ENCODE results near the gene HEXD. TPM values are rescaled to one million over a fixed set of nuclear protein-coding genes. Genes with fewer than 3 reads are reported as not detected.

Gene HEXD
- total RNA-seq, 1 experiment from 2014 or later, result 29.5 TPM

- no peaks in the 10 kb centered on the region for H3K27me3 ChIP-seq (replicated peaks; ENCODE audit: control insufficient read depth, insufficient read depth, low read length)
- Mint-ChIP-seq H3K4me1 (ENCODE audit: low read depth, unreplicated experiment) (no peaks in the 10 kb centered on the region), H3K27ac (ENCODE audit: unreplicated experiment) (no peak overlapping the region), H3K36me3 (ENCODE audit: insufficient read depth, unreplicated experiment) (peaks cover 9% of the 10 kb centered on the region), H3K4me3 (ENCODE audit: unreplicated experiment) (no peak overlapping the region), H3K9me3 (ENCODE audit: unreplicated experiment) (no peaks in the 10 kb centered on the region), H3K27me3 (ENCODE audit: insufficient read depth, unreplicated experiment) (no peaks in the 10 kb centered on the region)
- POLR2A ChIA-PET, result no interaction called here
- H3K9me3 ChIP-seq, result no peaks in the 10 kb centered on the region
- intact Hi-C loops (cut with micrococcal nuclease; ENCODE audit: unreplicated experiment), result no loop called here
- TF ChIP-seq, protein P1, sequence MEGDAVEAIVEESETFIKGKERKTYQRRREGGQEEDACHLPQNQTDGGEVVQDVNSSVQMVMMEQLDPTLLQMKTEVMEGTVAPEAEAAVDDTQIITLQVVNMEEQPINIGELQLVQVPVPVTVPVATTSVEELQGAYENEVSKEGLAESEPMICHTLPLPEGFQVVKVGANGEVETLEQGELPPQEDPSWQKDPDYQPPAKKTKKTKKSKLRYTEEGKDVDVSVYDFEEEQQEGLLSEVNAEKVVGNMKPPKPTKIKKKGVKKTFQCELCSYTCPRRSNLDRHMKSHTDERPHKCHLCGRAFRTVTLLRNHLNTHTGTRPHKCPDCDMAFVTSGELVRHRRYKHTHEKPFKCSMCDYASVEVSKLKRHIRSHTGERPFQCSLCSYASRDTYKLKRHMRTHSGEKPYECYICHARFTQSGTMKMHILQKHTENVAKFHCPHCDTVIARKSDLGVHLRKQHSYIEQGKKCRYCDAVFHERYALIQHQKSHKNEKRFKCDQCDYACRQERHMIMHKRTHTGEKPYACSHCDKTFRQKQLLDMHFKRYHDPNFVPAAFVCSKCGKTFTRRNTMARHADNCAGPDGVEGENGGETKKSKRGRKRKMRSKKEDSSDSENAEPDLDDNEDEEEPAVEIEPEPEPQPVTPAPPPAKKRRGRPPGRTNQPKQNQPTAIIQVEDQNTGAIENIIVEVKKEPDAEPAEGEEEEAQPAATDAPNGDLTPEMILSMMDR (IDR thresholded peaks at IDR 0.05; ENCODE audit: insufficient read depth in 1 of 2, low read depth in 1 of 2, low read length in 1 of 2, severe bottlenecking in 1 of 2, unreplicated experiment in 1 of 2), result no peak
- 0 out of 2 replicates have a peak, but pooled peaks cover 2% of the 10 kb centered on the region for H3K36me3 ChIP-seq (ENCODE audit: control insufficient read depth, insufficient read depth, low read length)
- CTCF ChIA-PET, result no interaction called here
- no peak overlapping the region for H3K4me3 ChIP-seq (ENCODE audit: low read depth, low read length)
- 0 out of 2 replicates have a peak, but pooled peaks cover 3% of the 10 kb centered on the region for H3K4me1 ChIP-seq
- no peak for DNase-seq
- no TSS peak for BruUV-seq (replicated peaks)
Measured at GRCh38 chr17:82415786-82416185, 2.4 kb upstream of the HEXD start.

- Histone ChIP-seq H3K4me1 (0 out of 2 replicates have a peak, but pooled peaks cover 3% of the 10 kb centered on the region), H3K36me3 (ENCODE audit: control insufficient read depth, insufficient read depth, low read length) (peaks cover 4% of the 10 kb centered on the region; the same call in 1 of the 2 replicates), H3K9me3 (no peaks in the 10 kb centered on the region), H3K4me3 (ENCODE audit: low read depth, low read length) (no peak overlapping the region), H3K27me3 (replicated peaks; ENCODE audit: control insufficient read depth, insufficient read depth, low read length) (no peaks in the 10 kb centered on the region)
- TF ChIP-seq, protein P1 (IDR thresholded peaks at IDR 0.05; ENCODE audit: insufficient read depth in 1 of 2, low read depth in 1 of 2, low read length in 1 of 2, severe bottlenecking in 1 of 2, unreplicated experiment in 1 of 2), result no peak
- ChIA-PET CTCF (no interaction called here), POLR2A (no interaction called here)
- no TSS peak for BruUV-seq (replicated peaks)
- no peaks in the 10 kb centered on the region for H3K9me3 Mint-ChIP-seq (ENCODE audit: unreplicated experiment)
- DNase-seq, result no peak
- intact Hi-C loops (cut with micrococcal nuclease; ENCODE audit: unreplicated experiment), result no loop called here
- peaks cover 14% of the 10 kb centered on the region for H3K36me3 Mint-ChIP-seq (ENCODE audit: insufficient read depth, unreplicated experiment)
- H3K4me1 Mint-ChIP-seq (ENCODE audit: low read depth, unreplicated experiment), result no peaks in the 10 kb centered on the region
- H3K27me3 Mint-ChIP-seq (ENCODE audit: insufficient read depth, unreplicated experiment), result no peaks in the 10 kb centered on the region
- H3K27ac Mint-ChIP-seq (ENCODE audit: unreplicated experiment), result no peak overlapping the region
- no peak overlapping the region for H3K4me3 Mint-ChIP-seq (ENCODE audit: unreplicated experiment)
Measured at GRCh38 chr17:82416264-82416663, 1.9 kb upstream of the HEXD start.

GRCh38 chr17:82416771-82417170 lies 1.4 kb upstream of the HEXD start:
- no peak for DNase-seq
- intact Hi-C loops (cut with micrococcal nuclease; ENCODE audit: unreplicated experiment), result no loop called here
- H3K9me3 ChIP-seq, result no peaks in the 10 kb centered on the region
- no peak overlapping the region for H3K4me3 ChIP-seq (ENCODE audit: low read depth, low read length)
- TF ChIP-seq, protein P1 (IDR thresholded peaks at IDR 0.05; ENCODE audit: insufficient read depth in 1 of 2, low read depth in 1 of 2, low read length in 1 of 2, severe bottlenecking in 1 of 2, unreplicated experiment in 1 of 2), result no peak
- H3K27me3 ChIP-seq (replicated peaks; ENCODE audit: control insufficient read depth, insufficient read depth, low read length), result no peaks in the 10 kb centered on the region
- ChIA-PET CTCF (interaction anchor here (0.9 kb wide), 1 partner anchor 71 kb away, joined by 4 read pairs; no protein-coding TSS in a partner anchor), POLR2A (no interaction called here)
- Mint-ChIP-seq H3K27ac (ENCODE audit: unreplicated experiment) (no peak overlapping the region), H3K36me3 (ENCODE audit: insufficient read depth, unreplicated experiment) (peaks cover 19% of the 10 kb centered on the region), H3K9me3 (ENCODE audit: unreplicated experiment) (peaks cover 3% of the 10 kb centered on the region), H3K27me3 (ENCODE audit: insufficient read depth, unreplicated experiment) (no peaks in the 10 kb centered on the region), H3K4me1 (ENCODE audit: low read depth, unreplicated experiment) (no peaks in the 10 kb centered on the region), H3K4me3 (ENCODE audit: unreplicated experiment) (no peak overlapping the region)
- H3K36me3 ChIP-seq (ENCODE audit: control insufficient read depth, insufficient read depth, low read length), result peaks cover 4% of the 10 kb centered on the region; the same call in 1 of the 2 replicates
- H3K4me1 ChIP-seq, result 0 out of 2 replicates have a peak, but pooled peaks cover 3% of the 10 kb centered on the region
- BruUV-seq (replicated peaks), result no TSS peak
